NCI-H345 treated with DMSO at 0.1 percent for 48 hours (cell line): ENCODE data around the gene PDGFC.
"Not testable (repeated sequence)": the region's sequence is repeated elsewhere in the genome, so short reads cannot be mapped to it uniquely, and the experiment has no call there.

Experiments
- DNase-seq: peaks from one replicate; lab custom pipeline; 2025; ENCODE audit not compliant: unreplicated experiment; lab: John Stamatoyannopoulos, UW

Gene PDGFC

GRCh38 chr4:156952078-156952759, 19.4 kb downstream of the PDGFC start:
- no peak for DNase-seq

- DNase-seq = no peak
These were observed 20.7 kb downstream of the PDGFC start for GRCh38 chr4:156950948-156951347.

- no peak for DNase-seq
These were observed 21.5 kb downstream of the PDGFC start for GRCh38 chr4:156950090-156950489.

GRCh38 chr4:156949373-156949814, 22.2 kb downstream of the PDGFC start:
- DNase-seq = no peak

GRCh38 chr4:156948738-156949137, 22.9 kb downstream of the PDGFC start:
- DNase-seq = no peak

- DNase-seq = no peak
These were observed 23.5 kb downstream of the PDGFC start for GRCh38 chr4:156948133-156948532.

GRCh38 chr4:156946516-156947424, 24.8 kb downstream of the PDGFC start:
- no peak for DNase-seq

- no peak for DNase-seq
These were observed 26.1 kb downstream of the PDGFC start for GRCh38 chr4:156945532-156945931.

- DNase-seq = no peak
These were observed 28.6 kb downstream of the PDGFC start for GRCh38 chr4:156942991-156943390.

- DNase-seq = peak; percentile 37
These were observed 29.6 kb downstream of the PDGFC start for GRCh38 chr4:156941940-156942548.

GRCh38 chr4:156939801-156940200, 31.8 kb downstream of the PDGFC start:
- no peak for DNase-seq

- no peak for DNase-seq
These were observed 32.5 kb downstream of the PDGFC start for GRCh38 chr4:156939139-156939538.

- DNase-seq = no peak
These were observed 37.4 kb downstream of the PDGFC start for GRCh38 chr4:156934259-156934635.

GRCh38 chr4:156933633-156934258, 37.9 kb downstream of the PDGFC start:
- no peak for DNase-seq

- DNase-seq = not testable (repeated sequence)
These were observed 39.2 kb downstream of the PDGFC start for GRCh38 chr4:156932360-156932759.

- no peak for DNase-seq
These were observed 40.3 kb downstream of the PDGFC start for GRCh38 chr4:156931267-156931666.

- DNase-seq = no peak
These were observed 42.1 kb downstream of the PDGFC start for GRCh38 chr4:156929386-156930105.

GRCh38 chr4:156924774-156925315, 46.8 kb downstream of the PDGFC start:
- no peak for DNase-seq

GRCh38 chr4:156923525-156923924, 48.1 kb downstream of the PDGFC start:
- no peak for DNase-seq

- no peak for DNase-seq
These were observed 56.4 kb downstream of the PDGFC start for GRCh38 chr4:156915221-156915620.
